GF-D8 (cell line): ENCODE measurements around the gene KLHL26.

Experiments
- DNase-seq: peaks from one replicate; lab custom pipeline; 2025; lab: John Stamatoyannopoulos, UW

KLHL26 gene

DNA sequence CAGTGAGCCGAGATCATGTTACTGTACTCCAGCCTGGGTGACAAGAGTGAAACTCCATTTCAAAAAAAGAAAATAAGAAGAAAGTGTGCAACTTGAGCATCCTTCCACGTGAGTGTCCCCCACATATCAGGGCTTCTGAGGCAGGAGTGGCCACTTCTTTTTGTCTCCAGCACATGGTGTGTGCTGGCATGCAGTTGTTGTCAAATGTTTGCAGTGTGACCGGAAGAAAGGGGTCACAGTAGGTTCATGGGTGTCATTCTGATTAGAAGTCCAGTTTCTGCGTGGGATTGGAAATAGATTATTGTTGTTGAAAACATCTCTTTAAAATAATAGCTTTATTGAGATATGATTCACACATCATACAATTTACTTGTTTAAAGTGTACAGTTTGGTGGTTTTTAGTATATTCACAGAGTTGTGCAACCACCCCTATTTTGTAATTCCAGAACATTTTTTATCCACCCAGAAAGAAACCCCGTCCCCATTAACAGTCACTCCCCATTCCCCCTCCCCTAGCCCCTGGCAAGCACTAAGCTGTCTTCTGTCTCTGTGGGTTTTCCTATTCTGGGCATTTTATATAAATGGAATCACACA is 48.9 kb downstream of the KLHL26 start:
- DNase-seq, result no peak

DNA sequence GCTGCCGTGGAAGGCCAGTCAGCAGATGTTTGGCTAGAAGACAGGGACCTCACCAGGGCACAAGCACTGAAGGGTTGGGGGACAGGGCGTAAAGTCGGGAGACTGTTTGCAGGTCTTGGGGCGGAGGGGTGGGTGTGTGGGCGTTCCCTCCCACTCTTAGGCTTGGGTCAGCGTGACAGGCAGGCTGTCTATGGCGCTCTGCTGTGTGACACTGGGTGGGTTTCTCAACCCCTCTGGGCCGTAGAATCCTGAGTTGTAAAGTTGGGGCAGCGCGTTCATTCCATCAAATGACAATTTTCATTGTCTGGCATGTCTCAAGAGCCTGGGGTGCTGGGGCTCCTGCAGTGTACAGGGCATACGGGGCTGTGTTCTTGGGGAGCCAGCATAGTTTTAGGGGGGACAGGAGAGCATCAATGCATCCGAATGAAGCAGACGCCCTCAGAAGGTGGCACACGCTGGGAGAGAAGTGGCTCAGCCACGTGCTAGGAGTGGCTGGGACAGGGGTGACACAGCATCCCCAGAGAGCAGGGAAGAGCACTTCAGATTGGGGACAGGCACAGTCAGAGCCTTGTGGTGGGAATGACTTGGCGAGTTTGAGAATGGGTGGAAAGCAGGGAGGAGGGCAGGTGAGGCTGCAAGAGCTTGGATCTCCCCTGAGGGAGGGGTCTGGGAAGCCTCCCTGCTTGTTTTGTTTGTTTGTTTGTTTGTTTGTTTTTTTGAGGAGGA is 51.1 kb downstream of the KLHL26 start:
- DNase-seq, result no peak

DNA sequence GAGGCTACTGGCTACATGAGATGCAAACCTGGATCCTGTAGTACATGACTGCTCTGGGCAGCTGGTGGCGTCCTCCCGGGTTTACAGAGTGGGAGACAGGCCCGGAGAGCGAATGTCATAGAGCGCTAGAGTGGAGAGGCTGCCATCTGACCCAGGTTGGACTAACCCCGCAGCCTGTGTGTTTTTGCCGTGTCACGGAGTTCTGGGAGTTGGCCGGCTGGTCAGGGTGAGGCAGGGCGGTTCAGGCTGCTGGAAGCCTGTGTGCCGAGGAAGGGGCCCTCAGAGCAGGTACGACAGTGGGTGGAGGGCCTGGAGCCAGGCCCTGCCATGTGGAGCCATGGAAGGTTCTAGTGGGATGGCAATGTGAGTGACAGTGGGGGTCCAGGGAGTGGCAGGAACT is 59.2 kb downstream of the KLHL26 start:
- DNase-seq, result no peak

DNA sequence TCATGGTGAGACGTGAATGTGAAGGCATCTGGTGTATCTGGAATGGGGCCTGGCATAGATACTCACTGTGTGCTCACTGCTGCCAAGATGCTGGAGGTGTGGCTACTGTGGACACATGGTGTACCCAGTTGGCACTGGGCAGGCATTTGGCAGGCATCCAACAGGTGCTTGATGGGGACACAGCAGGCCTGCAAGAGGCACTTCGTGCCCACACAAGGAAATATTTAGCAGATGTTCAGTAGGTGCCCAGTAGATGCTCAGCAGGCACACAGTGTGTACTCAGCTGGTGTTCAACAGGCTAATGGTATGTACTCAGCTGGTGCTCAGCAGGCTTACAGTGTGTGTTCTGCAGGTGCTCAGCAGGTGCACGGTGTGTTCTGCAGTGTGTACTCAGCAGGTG is 60.9 kb downstream of the KLHL26 start:
- DNase-seq, result no peak

DNA sequence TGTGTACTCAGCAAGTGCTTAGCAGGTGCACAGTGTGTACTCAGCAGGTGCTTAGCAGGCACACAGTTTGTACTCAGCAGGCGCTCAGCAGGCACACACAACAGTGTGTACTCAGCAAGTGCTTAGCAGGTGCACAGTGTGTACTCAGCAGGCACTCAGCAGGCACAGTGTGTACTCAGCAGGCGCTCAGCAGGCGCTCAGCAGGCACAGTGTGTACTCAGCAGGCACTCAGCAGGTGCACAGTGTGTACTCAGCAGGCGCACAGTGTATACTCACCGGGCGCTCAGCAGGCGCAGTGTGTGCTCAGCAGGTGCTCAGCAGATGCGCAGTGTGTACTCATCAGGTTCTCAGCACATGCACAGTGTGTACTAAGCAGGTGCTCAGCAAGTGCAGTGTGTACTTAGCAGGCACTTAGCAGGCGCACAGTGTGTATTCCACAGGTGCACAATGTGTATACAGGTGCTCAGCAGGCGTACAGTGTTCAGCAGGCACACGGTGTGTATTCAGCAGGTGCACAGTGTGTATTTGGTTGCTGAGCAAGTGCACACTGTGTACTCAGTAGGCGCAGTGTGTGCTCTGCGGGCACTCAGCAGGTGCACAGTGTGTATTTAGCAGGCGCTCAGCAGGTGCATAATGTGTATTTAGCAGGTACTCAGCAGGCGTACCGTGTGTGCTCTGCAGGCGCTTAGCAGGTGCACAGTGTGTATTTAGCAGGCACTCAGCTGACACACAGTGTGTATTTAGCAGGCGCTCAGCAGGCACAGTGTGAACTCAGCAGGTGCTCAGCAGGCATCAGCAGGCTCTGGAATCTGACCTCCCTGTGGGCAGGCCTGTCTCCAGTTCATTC is 61.7 kb downstream of the KLHL26 start:
- no peak for DNase-seq

DNA sequence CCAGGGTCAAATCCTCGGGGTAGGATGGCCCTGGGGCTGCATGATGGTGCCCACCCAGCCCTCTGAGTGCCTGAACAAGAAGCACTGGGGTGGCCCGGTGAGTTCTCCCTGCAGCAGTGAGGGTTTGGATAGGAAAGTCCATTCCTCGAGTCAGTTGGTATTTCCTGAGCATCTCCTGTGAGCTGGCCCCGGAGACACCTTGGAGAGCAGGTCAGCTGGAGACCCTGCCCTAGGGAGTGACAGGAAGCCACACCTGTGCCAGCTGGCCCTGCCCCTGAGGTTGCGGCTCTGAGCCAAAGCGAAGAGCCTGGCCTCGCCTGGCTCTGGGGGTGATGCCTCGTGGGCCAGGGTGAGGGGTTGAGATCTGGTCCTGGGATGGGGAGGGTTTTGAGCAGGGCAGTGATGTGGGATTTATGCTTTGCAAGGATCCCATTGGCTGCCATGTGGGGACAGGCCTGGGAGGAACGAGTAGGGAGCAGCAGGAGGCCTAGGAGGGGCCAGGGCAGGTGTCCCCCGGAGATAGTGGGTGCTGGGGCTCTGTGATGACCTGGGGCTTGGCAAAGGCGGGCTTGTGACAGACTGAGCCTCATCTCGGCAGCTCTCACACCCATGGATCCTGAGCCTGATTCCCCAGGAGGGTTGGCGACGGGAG is 62.7 kb downstream of the KLHL26 start:
- no peak for DNase-seq

DNA sequence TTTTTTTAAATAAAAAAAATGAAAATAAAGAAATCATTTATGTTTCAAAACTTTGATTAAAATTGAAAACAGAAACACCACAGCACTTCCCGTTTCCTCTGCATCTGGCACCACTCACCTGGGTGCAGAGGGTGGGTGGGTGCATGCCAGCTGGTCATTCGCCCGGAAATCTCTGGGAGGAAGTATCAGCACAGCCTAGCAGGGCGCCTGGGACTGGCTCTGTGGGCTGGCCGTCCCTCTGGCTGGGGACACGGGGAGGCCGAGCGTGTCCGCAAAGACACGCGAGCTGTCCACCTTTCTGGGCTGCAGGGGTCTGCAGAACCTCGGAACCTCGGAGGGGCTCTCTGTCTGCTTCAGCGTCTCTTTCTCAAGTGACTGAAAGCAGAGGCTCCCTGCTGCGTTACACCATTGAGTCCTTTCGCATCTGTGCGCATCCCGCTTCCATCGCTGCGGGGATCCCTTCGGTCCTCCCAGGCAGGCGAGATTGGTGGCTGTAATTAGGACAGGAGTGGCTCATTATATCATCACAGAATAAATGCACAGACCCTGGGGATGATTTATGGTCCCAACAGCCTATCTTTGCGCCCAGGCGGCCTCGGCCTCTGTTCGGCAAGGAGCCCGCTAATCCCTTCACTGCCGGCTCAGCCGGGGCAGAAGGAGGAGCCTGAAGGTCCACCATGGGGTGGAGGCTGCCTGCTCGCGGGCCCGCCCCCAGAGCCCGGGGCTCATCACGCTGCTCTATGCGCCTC is 63.8 kb downstream of the KLHL26 start:
- DNase-seq, result peak; percentile 28

DNA sequence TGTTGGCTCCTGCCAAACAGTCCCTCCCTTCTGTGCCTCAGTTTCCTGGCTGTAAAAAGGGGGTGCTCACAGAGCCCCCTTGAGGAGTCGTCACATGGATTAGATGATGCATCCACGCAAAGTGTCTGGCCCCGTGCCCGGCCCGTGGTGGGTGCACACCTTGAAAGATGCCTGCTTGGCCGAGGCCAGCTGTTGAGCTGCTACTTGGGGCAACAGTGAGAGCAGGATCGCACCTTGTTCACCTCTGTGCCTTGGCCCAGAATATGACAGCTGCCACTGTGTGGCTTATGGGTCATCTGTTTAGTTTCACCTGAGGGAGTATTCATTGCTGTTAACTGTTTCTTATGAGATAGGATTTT is 64.4 kb downstream of the KLHL26 start:
- DNase-seq, result no peak

DNA sequence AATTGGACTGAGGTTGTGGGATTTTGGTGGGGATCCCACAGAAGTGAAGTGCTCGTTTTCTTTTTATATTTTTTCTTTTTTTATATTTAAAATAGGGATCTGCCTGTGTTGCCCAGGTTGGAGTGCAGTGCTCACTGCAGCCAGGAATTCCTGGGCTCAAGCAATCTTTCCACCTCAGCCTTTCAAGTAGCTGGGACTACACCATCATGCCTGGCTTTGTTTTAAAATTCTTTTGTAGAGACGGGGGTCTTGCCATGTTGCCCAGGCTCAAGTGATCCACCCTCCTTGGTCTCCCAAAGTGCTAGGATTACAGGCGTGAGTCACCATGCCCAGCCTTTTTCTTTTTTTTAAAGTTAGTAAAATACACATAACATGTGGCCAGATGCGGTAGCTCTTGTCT is 67.2 kb downstream of the KLHL26 start:
- DNase-seq, result no peak

DNA sequence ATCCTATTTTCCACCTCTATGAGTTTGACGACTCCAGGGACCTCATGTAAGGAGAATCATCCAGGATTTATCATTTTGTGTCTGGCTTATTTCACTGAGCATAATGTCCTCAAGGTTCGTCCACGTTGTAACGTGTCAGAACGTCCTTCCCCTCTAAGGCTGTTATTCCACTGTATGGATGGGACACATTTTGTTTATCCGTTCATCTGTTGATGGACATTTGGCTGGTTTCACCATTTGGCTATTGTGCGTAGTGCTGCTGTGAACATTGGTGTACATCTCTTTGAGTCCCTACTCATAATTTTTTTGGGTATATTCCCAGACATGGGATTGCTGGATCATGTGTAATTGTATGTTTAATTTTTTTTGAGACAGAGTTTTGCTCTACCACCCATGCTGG is 68.1 kb downstream of the KLHL26 start:
- DNase-seq, result no peak

DNA sequence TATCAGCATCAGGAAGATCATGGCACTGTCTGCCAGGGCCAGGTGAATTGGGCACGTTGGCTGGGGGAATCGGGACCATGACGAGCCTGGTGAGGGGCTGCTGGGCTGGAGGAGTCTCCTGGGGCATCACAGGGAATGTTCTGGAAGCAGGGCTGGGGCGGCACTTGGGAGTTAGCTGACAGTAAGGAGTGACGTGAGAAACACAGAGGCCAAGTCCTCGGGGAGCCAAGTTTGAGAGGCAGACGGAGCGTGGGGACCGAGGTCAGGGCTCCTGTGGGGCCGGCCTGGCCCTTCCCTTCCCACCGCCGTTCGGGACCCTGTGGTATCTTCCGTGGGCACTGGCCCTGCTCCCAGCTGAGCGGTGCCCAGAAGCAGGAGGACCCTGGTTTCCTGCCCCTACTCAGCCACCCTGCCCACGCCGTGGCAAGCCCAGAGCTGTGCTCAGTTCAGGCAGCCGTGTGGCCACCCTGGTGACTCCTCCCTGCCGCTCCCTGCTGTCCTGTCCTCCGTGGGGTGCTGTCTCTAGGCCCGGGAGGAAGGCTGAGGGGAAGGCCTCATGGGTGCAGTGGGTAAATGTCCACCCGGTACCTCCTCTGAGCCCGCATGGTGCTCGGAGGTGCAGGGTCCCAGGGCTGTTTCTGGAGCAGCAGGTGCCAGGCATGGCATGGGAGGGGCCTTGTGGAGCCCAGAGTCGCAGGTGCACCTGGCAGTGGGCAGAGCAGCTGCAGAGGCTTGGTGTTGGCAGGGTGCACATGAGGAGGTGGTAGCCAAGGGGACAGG is 71.8 kb downstream of the KLHL26 start:
- no peak for DNase-seq

DNA sequence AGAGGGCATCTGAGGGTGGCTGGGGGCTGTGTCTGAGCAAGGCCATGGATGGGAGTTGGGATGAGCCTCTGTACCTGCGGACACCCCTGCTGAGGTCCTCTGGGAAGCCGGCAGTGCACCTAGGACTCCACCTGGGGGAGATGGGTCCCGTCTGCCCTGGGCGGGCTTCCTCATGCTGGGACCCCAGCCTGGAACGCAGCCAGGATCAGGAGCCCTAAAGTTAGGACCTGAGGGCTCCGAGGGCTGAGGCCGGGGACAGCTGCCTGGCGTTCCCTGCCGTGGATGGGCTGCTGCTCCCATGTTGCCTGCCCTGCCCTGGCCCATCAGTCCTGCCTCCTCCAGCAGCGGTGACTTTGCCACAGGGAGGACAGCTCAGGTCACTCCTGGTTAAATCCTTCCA is 72.7 kb downstream of the KLHL26 start:
- DNase-seq, result no peak

DNA sequence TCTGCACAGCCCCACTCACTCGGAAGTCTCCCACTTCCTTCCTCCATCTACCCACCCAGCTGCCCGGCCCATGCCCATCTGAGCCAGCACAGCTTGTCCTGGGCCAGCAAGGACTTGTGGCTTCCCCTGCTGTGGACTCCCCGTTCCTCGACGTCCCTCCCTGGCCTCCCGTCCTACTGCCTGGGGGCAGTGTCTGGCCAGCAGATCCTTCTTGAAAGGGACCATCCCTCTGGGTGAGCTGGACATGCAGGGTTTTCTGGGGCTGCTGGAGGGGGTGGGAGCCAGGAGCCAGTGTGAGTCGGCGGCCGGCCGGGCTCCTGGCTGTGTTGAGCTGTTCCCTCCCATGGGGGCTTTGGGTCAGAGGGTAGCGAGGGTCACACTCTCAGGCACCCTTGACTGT is 73.4 kb downstream of the KLHL26 start:
- DNase-seq, result no peak

DNA sequence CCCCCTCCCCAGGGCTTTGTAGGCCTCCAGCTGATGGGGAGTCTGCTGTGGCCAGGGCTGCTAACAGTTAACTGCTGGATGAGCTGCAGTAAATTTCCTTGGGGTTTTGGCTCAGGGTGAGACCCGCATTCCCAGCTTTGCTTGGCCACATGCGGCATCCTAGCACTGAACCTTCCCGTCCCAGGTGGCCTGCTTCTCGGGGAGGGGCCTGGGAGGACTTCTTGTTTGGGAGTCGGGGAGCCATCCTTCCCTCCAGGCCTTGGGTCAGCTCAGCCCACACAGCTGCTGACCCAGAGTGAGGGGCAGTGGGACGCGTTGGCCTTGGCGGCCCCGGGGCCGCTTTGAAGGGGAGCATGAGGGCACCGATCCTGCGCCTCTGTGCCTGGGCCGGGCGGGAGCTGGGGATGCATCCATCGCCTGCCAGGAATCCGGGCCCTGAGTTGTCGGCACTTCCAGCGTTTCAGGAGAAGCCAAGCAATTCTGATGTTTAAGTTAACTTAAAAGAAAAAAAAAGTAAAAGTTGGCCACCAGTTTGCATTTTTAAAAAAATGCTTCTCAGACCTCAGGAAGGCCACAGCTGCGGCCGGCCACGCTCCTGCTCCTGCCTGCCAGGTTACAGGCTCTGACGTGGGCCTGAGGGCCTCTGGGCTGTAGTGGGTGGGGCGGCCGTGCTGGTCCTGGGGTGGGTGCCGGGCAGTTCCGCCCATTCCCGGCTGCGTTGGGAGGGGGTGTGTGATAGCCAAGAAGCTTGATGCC is 74.3 kb downstream of the KLHL26 start:
- DNase-seq, result no peak

DNA sequence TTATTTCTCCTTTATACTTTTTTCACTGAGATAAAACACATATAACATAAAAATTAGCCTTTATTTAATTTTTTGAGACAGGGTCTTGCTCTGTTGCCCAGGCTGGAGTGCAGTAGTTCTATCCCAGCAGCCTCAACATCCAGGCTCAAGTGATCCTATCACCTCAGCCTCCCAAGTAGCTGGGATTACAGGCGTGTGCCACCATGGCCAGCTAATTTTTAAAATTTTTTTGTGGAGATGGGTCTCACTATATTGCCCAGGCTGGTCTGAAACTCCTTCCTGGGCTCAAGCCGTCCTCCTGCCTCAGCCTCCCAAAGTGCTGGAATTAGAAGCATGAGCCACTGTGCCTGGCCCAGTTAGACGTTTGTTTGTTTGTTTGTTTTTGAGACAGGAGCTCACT is 75.1 kb downstream of the KLHL26 start:
- no peak for DNase-seq

DNA sequence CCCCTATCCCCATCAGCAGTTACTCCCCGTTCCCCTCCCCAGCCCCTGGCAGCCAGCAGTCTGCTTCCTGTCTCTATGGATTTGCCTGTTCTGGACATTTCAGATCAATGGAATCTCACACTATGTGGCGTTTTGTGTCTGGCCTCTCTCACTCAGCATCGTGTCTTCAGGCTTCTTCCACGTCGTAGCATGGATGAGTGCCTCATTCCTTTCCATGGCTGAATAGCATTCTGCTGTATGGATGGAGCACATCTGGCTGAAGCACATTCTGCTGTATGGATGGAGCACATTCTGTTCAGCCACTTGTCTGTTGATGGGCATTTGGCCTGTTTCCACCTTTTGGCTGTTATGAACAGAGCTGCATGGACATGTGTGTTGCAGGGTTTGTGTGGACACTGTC is 76.2 kb downstream of the KLHL26 start:
- DNase-seq, result no peak

DNA sequence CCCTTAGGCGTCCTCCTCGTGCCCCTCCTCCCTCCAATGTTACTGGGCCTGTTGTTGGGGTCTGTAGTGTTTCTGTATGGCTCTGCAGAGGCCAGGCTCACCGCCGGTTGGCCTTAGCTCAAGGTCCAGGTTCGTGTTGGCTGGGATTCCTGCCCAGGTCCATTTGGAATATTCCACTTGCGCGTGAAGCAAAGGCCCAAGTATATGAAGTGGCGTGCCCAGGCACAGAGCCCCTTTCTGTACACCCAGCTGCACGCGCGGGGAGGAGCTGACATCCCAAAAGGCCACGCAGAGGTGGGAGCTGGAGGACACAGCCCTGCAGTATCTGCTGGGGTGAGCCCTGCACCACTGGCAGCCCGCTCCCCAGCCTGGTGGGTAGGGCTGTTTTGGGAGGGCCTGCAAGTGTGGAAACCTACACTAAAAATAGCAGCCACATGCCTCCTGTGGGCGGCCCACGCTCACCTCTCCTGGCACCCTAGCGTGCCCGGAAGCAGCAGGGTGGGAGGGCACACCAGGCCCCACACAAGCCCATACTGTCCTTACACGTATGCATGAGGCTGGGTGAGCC is 76.8 kb downstream of the KLHL26 start:
- no peak for DNase-seq

DNA sequence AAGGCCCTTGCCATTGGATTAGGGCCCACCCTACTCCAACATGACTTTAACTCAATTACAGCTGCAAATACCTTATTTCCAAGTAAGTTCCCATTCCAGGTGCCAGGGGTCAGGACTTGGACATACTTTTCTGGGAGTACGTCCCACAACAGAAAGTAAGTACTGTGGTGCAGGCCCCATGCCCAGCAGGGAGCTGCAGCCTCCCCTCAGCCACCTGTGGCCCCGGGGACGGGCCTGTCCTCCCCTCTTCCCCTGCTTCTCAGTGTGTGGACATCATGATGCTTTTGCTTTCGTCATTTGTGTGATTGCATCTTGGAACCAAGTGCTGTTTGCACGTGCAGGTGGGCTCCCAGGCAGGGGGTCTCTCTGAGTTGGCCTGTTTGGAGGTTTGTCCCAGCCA is 78.6 kb downstream of the KLHL26 start:
- DNase-seq, result no peak

DNA sequence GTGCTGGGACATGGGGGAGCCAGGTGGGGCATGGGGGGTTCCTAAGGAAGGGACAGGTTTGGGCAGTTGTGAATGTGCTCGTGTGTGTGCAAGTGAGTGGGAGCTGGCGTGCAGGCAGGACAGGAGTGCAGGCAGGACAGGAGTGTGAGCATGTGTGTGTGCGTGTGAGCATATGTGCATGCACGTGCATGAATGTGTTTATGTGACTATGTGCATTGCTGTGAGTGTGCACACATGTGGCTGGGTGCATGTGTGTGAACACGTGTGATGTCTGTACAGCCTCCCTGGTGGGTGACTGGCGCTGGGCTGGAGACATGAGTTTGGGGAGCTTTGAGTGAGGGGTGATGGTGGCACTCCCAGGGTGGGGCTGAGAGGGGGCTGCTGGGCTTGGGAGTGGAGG is 80.0 kb downstream of the KLHL26 start:
- no peak for DNase-seq

DNA sequence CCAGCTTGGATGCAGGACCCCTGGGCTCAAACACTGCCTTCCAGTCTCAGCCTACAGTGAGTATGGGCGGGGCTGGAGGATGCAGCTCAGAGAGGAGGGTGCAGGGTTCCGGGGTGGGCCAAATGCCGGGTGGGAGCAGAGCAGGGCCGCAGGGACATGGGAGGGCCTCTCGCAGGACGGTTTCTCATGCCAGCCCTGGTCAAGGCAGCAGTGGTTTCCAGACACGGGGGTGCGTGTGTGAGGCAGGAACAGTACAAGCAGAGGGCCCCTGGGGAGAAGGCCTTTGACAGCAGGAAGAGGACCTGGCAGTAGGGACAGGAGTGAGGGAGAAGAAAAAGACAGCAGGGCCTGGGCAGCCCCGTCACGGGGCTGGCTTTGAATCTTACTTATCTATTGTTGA is 80.8 kb downstream of the KLHL26 start:
- DNase-seq, result no peak
